GM21786 (cell line): ENCODE measurements around the gene SPINK2.

ENCODE experiments used
- ATAC-seq: cut with Tn5 transposase; IDR thresholded peaks from one replicate; pipeline ENCODE4 v1.9.1; 2021; ENCODE audit not compliant: unreplicated experiment

Gene SPINK2

GRCh38 chr4:56821381-56822243 lies at the start of gene SPINK2:
SPINK2 (minus strand) TSS chr4:56821701; CDS start chr4:56821662, 39 bp downstream.
- ATAC-seq: peak; percentile 37

- no peak for ATAC-seq
These were observed 49.4 kb upstream of the SPINK2 start for GRCh38 chr4:56870946-56871345.

- ATAC-seq: peak; percentile 50
These were observed 42.1 kb upstream of the SPINK2 start for GRCh38 chr4:56863441-56864139.

- ATAC-seq: no peak
These were observed 39.9 kb upstream of the SPINK2 start for GRCh38 chr4:56861360-56861759.

GRCh38 chr4:56860781-56861180 lies 39.3 kb upstream of the SPINK2 start:
- peak; percentile 42 for ATAC-seq

- peak; percentile 40 for ATAC-seq
These were observed 38.3 kb upstream of the SPINK2 start for GRCh38 chr4:56859841-56860240.

- no peak for ATAC-seq
These were observed 36.3 kb upstream of the SPINK2 start for GRCh38 chr4:56857601-56858309.

- no peak for ATAC-seq
These were observed 35.2 kb upstream of the SPINK2 start for GRCh38 chr4:56856656-56857055.

GRCh38 chr4:56850910-56851309 lies 29.4 kb upstream of the SPINK2 start:
- ATAC-seq: no peak

GRCh38 chr4:56844802-56845580 lies 23.5 kb upstream of the SPINK2 start:
- ATAC-seq: peak; percentile 52

GRCh38 chr4:56843421-56843899 lies 22.0 kb upstream of the SPINK2 start:
- no peak for ATAC-seq

- ATAC-seq: no peak
These were observed 19.1 kb upstream of the SPINK2 start for GRCh38 chr4:56840559-56840958.

GRCh38 chr4:56828784-56829535 lies 7.5 kb upstream of the SPINK2 start:
- peak; percentile 64 for ATAC-seq

- no peak for ATAC-seq
These were observed 2.6 kb upstream of the SPINK2 start for GRCh38 chr4:56823933-56824600.

GRCh38 chr4:56818797-56819196 lies 2.7 kb downstream of the SPINK2 start:
- ATAC-seq: no peak

GRCh38 chr4:56817840-56818491 lies 3.5 kb downstream of the SPINK2 start:
- ATAC-seq: peak; percentile 92

GRCh38 chr4:56806666-56807065 lies 14.8 kb downstream of the SPINK2 start:
- no peak for ATAC-seq

GRCh38 chr4:56804551-56804950 lies 16.9 kb downstream of the SPINK2 start:
- ATAC-seq: no peak

- ATAC-seq: no peak
These were observed 18.0 kb downstream of the SPINK2 start for GRCh38 chr4:56803471-56803870.
